CMK (cell line): ENCODE data around the gene FNBP1L.

Source experiments
- DNase-seq: peaks from one replicate; pipeline ENCODE4 v3.0.0-alpha.2; 2010; ENCODE audit warnings: low read depth

FNBP1L gene

DNA sequence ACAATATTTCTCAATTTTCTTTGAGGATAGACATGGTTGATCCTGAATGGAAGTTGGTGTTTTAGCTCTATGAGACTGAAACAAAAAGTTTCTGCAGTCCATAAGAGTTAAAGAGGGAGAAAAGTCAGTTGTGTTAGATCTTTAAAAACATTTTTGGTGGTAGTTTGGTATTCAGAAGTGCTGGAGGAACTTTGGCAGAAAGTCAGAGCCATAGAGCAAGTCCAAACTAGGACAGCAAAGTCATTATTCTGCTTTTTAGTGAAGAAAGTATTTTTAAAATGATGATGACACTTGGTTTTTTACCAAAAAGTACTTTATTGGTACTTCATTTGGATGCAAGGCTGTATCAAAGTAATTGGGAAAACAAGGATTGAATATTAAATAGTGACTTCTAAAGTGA lies 41.8 kb downstream of the FNBP1L start:
- DNase-seq: no peak

DNA sequence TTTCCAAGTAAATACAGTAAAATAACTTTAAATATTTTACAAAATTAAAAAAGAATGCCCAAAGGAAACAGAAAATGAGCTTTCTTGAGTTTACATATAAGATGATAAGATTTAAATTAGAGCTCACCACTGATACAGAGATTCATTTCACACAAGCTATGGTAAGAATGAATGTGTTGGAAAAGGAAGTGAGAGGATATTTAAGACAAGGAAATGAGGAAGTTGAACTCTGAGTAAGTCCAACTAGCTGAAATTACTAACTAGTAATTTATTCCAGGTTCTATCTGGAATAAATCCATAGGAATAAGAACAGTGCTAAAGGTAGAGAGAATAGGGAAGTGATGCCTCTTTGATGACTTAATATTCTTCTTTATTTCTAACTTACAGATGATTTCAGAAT lies 42.4 kb downstream of the FNBP1L start:
- DNase-seq: no peak

DNA sequence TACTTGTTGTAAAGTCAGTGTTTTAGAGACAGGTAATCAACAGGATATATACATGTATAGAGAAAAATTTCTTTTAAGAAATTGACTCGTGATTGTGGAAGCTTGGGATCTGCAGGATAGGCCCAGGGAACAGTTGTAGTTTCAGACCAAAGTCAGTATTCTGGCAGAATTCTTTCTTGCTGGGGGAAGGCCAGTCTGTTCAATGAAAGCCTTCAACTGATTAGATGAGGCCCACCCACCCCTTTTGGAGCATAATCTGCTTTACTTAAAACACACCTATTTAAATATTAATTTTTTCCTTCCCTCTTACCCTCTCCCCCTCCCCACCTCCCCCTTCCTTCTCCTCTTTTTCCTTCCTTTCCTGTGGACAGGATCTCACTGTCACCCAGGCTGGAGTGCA lies 48.0 kb downstream of the FNBP1L start:
- no peak for DNase-seq

GRCh38 chr1:93496520-93496919 lies 48.6 kb downstream of the FNBP1L start:
- DNase-seq: no peak

GRCh38 chr1:93499075-93499474 lies 51.2 kb downstream of the FNBP1L start:
- DNase-seq: no peak

DNA sequence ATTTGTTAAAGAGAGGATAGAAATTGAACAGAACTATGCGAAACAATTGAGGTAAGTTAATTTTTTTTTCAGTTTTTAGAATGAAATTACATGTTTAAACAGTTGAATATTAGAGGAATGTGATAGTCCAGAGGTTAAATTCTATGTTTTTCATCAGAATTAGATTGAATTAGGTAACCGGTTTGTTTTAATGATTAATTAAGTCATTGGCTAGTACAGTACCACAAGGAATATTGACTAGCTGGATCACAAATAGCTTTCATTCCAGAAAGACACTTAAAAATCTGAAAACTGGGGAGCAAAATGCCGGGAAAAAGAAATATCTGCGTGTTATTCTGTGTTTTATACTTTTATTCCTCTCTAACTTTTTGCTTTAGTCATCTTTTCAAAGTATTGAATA lies 51.6 kb downstream of the FNBP1L start:
- no peak for DNase-seq

- no peak for DNase-seq
Observed at GRCh38 chr1:93500275-93500674, 52.4 kb downstream of the FNBP1L start.

- DNase-seq: no peak
Observed at GRCh38 chr1:93501399-93501798, 53.5 kb downstream of the FNBP1L start.

- DNase-seq: no peak
Observed at GRCh38 chr1:93501829-93502369, 54.0 kb downstream of the FNBP1L start.

GRCh38 chr1:93502571-93502970 lies 54.7 kb downstream of the FNBP1L start:
- DNase-seq: no peak

GRCh38 chr1:93503163-93503562 lies 55.2 kb downstream of the FNBP1L start:
- no peak for DNase-seq

GRCh38 chr1:93503816-93504215 lies 55.9 kb downstream of the FNBP1L start:
- no peak for DNase-seq

- no peak for DNase-seq
Observed at GRCh38 chr1:93504247-93505033, 56.5 kb downstream of the FNBP1L start.

DNA sequence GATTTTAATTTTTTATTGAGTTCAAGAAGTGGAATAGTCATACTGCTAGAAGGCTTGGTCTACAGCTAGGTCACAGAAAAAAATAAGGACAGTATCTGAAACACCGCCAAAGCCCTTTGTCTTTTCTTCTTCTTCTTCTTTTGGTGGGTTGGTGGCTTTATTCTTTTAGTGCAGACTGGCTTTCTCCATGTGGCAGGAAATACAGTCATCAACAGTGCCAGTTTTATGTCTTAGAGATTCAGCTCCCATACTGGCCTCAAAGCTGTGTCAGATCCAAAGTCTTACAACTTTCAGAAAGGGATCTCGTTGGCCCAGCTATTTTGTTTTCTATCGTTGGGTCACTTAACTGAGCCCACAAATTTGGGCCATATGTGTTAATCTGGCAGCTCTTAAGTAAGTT lies 58.2 kb downstream of the FNBP1L start:
- DNase-seq: no peak

DNA sequence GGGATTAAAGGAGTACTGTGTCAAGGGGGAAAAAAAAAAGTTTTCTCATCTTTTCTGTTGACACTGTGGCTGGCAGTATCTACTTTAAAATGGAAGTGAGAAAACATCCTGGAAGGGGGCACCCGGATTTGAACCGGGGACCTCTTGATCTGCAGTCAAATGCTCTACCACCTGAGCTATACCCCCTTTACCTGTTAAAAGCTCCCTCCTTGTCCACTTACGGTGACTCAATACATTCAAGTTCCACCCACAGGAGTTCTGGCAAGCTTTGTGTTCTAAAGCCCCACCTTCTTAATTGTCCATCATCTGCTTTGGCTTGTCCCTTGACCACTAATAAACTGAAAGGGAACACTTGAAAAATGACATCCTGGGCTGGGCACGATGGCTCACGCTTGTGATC lies 68.2 kb downstream of the FNBP1L start:
- DNase-seq: no peak

GRCh38 chr1:93518516-93518915 lies 70.6 kb downstream of the FNBP1L start:
- DNase-seq: no peak

DNA sequence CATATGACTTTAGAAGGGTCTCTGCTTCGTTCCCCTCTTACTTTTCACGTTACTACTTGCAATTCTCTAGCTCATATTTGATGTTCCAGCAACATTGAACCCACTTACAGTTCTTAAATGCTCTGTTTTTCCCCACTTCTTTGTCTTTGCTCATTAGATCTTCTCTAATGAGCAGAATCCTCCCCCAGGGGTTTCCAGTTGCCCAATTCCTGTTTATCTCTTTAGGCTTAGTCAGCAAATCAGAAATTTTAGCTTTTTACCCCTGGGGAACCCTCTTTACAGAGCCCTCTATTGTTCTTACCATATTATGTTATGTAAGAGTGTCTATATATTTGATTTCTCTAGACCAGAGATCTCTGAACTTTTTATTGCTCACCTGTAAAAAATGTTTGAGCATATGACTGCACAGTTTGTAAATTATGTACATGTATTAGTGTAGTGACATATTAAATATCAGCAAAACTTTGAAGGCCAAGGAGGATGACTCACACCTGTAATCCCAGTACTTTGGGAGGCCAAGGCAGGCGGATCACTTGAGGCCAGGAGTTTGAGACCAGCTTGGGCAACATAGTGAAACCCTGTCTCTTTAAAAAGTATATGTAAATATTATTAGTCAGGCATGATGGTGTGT lies 71.4 kb downstream of the FNBP1L start:
- DNase-seq: no peak

DNA sequence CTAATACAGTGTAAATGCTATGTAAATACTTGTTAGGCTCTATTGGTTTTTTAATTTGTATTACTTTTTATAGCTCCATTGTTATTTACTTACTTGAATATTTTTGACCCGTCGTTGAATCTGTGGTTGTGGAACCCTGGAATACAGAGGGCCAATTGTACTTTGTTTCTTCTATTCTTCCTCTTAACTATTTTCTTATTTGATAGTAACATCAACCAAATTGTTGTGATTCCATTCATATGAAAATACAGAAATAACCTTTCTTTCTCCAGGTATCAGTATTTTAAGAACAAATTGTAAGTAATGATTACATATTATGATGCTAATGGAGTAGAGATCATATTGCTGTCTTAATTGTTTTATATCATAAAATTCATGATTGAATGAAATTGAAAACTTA lies 73.7 kb downstream of the FNBP1L start:
- DNase-seq: no peak

DNA sequence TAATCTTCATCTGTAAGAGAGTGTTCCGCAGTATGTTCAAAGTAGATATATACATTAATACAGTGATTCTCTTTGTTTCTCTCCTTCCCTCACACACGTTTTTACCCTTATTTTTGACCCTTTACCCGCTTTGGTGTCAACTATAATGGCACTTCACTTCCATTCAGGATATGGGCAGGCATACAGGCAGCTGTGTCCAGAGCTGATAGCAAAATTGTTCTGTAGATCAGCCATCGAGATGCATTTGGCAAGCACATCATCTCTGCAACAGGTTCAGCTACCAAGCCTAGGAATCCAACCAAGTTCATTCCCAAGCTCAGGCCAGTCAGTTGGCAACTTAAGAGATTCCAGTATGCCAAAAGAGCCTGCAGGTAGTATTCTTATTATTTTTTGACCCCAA lies 74.8 kb downstream of the FNBP1L start:
- DNase-seq: peak; percentile 26

DNA sequence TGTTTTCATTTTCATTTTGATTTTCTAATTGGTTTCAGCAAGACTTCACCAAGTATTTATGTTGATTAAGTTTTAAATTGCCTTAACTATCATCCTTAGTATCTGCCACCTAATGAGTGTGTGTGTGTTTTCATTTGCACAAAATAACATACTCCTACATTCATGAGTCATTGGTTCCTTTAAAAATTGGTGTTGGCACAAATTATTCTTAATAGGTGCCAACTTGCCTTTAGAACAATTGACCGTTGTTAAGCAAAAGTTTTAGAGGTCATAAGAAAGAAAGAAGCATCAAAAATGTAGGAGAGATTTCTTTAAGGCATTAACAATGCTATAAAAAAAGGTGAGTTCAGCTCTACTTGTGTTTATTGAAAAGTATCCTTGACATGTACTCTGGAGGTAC lies 77.5 kb downstream of the FNBP1L start:
- no peak for DNase-seq

- no peak for DNase-seq
Observed at GRCh38 chr1:93526431-93526830, 78.5 kb downstream of the FNBP1L start.

DNA sequence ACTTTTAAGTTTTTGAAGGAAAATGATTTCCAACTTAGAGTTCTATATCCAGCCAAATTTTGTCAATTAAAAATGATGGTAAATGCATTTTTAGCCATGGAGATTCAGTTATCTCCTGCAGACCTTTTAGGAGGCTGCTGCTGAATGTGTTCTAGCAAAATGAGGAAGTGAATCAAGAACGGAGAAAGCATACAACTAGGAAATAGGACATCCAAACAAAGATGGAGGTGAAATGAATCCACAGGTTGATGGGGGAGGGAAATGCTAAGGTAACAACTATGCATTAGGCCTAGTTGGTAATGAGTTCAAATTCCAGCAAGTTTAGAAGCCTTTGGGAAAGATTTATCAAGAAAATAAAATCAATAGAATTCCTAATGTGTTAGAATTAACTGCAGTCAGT lies 80.5 kb downstream of the FNBP1L start:
- no peak for DNase-seq

DNA sequence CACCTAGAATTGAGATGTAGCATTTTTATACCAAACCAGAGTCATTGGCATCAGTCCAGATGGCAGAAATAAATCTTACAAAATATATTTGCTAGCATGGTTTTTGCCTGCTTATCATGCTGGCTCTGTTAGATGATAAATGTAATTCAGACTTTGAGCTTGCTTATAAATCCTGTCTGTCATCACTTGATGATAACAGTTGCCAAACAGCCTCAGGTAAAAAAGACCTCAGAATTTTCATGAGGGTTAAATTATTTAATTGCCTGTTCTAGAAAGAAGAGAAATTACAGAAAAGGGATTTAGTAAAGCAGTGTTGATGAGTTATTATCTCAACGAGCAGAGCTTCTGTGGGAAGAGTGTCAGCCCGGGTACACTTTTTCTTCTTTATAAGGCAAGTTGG lies 83.3 kb downstream of the FNBP1L start:
- no peak for DNase-seq
